H1 (cell line): ENCODE results near the gene ATP6V1B1. TPM values are rescaled to one million over a fixed set of nuclear protein-coding genes. Genes with fewer than 3 reads are reported as not detected.

Source experiments
- CTCF ChIA-PET: fragments of 300-600 bp; sonication (Branson Sonifier 250); formaldehyde crosslinking; loops from one replicate; lab custom pipeline; 2021; ENCODE audit not compliant: partially characterized antibody; lab: Charles Lee
- POLR2A ChIA-PET: fragments of 300-600 bp; sonication (Branson Sonifier 250); formaldehyde crosslinking; loops from one replicate; lab custom pipeline; 2021; ENCODE audit warnings: inconsistent platforms; ENCODE audit not compliant: partially characterized antibody; lab: Charles Lee
- DNase-seq, 2 experiments: peaks; one replicate each; pipeline versions ENCODE4 v3.0.0 to v3.0.0-alpha.2; 2010 to 2022; ENCODE audit warnings: low spot score in 2 of 2, low read depth in 1 of 2, mixed read lengths in 1 of 2
- FAIRE-seq: peaks from 2 replicates; lab custom pipeline; 2011; peaks lifted over from hg19 to GRCh38; lab: Jason Lieb, UNC
- H2AFZ ChIP-seq: 2 replicates; pipeline ENCODE4 v1.8.1; 2012; ENCODE audit warnings: low read length, inconsistent platforms
- H2AK5ac ChIP-seq: 2 replicates; pipeline ENCODE4 v1.6.1; 2013; ENCODE audit warnings: low read depth, low read length
- H2BK120ac ChIP-seq: replicated peaks from 2 replicates; pipeline ENCODE3; 2013; ENCODE audit warnings: low read depth, low read length, inconsistent platforms
- H2BK12ac ChIP-seq: 2 replicates; pipeline ENCODE4 v1.6.1; 2013; ENCODE audit warnings: low read depth, low read length
- H2BK15ac ChIP-seq: 2 replicates; pipeline ENCODE4 v1.6.1; 2013; ENCODE audit warnings: low read length
- H2BK20ac ChIP-seq: 2 replicates; pipeline ENCODE4 v1.6.1; 2013; ENCODE audit warnings: low read length
- H2BK5ac ChIP-seq: 2 replicates; pipeline ENCODE4 v1.6.1; 2013; ENCODE audit warnings: low read depth, low read length
- H3K14ac ChIP-seq: 2 replicates; pipeline ENCODE4 v1.6.1; 2013; ENCODE audit warnings: inconsistent platforms; ENCODE audit not compliant: insufficient read length
- H3K18ac ChIP-seq: 2 replicates; pipeline ENCODE4 v1.6.1; 2013; ENCODE audit warnings: low read length; ENCODE audit errors: extremely low read depth
- H3K23ac ChIP-seq: 2 replicates; pipeline ENCODE4 v1.6.1; 2013; ENCODE audit warnings: inconsistent platforms; ENCODE audit not compliant: insufficient read length
- H3K23me2 ChIP-seq: 2 replicates; pipeline ENCODE4 v1.6.1; 2013; ENCODE audit warnings: low read depth, low read length
- H3K27ac ChIP-seq: 2 replicates; pipeline ENCODE4 v1.6.1; 2011; ENCODE audit warnings: low read depth, low read length, inconsistent platforms
- H3K27me3 ChIP-seq, 4 experiments: replicated peaks in 1 of 4; 1 replicate in 1 of 4; 2 replicates in 3 of 4; pipeline versions ENCODE4 v1.6.1 to v1.8.1; 2011 to 2013; ENCODE audit warnings: low read length in 3 of 4, mild to moderate bottlenecking in 3 of 4, inconsistent platforms in 2 of 4, mixed read lengths in 2 of 4, moderate library complexity in 1 of 4; ENCODE audit not compliant: control insufficient read depth in 3 of 4, insufficient read depth in 3 of 4; ENCODE audit errors: extremely low read depth in 1 of 4
- H3K36me3 ChIP-seq, 4 experiments: 2 replicates each; pipeline versions ENCODE4 v1.6.1 to v1.8.1; 2011 to 2013; ENCODE audit warnings: mild to moderate bottlenecking in 4 of 4, low read length in 3 of 4, moderate library complexity in 2 of 4, control low read depth in 1 of 4, inconsistent platforms in 1 of 4; ENCODE audit not compliant: insufficient read depth in 4 of 4, control insufficient read depth in 2 of 4
- H3K4ac ChIP-seq: replicated peaks from 2 replicates; pipeline ENCODE3; 2013; ENCODE audit warnings: low read length, low read depth, mixed read lengths, inconsistent platforms; ENCODE audit not compliant: insufficient read length
- H3K4me1 ChIP-seq, 4 experiments: replicated peaks in 1 of 4; 1 replicate in 1 of 4; 2 replicates in 3 of 4; pipeline versions ENCODE4 v1.6.1 to v1.8.1; 2011 to 2013; ENCODE audit warnings: low read length in 3 of 4, inconsistent platforms in 2 of 4, mixed read lengths in 1 of 4; ENCODE audit not compliant: insufficient read depth in 4 of 4, control insufficient read depth in 3 of 4
- H3K4me2 ChIP-seq, 2 experiments: 2 replicates each; pipeline versions ENCODE4 v1.6.1 to v1.8.1; 2011 to 2013; ENCODE audit warnings: low read depth in 2 of 2, low read length in 2 of 2, control low read depth in 1 of 2, inconsistent platforms in 1 of 2, mild to moderate bottlenecking in 1 of 2; ENCODE audit not compliant: insufficient read depth in 1 of 2
- H3K4me3 ChIP-seq, 4 experiments: fragments of 200-600, 300-600 bp in 1 of 4; sonication (generic), shearing (Covaris generic), sonication (Bioruptor Twin) in 1 of 4; 2 replicates each; pipeline versions ENCODE4 v1.5.1 to v1.8.1; 2011 to 2016; ENCODE audit warnings: low read length in 4 of 4, low read depth in 3 of 4, control low read depth in 2 of 4, inconsistent platforms in 2 of 4, mild to moderate bottlenecking in 2 of 4, mixed read lengths in 1 of 4, moderate library complexity in 1 of 4; ENCODE audit not compliant: insufficient read depth in 2 of 4; ENCODE audit errors: extremely low read depth in 1 of 4
- H3K56ac ChIP-seq: replicated peaks from 2 replicates; pipeline ENCODE3; 2013; ENCODE audit warnings: low read depth, mild to moderate bottlenecking, mixed read lengths, low read length, inconsistent platforms; ENCODE audit not compliant: insufficient read length
- H3K79me1 ChIP-seq: 2 replicates; pipeline ENCODE4 v1.6.1; 2013; ENCODE audit warnings: low read depth, low read length, control low read depth
- H3K79me2 ChIP-seq, 2 experiments: 2 replicates each; pipeline versions ENCODE4 v1.6.1 to v1.8.1; 2012 to 2013; ENCODE audit warnings: low read length in 2 of 2, mild to moderate bottlenecking in 2 of 2, inconsistent platforms in 1 of 2; ENCODE audit not compliant: insufficient read depth in 2 of 2, control insufficient read depth in 1 of 2
- H3K9ac ChIP-seq, 4 experiments: replicated peaks in 1 of 4; 1 replicate in 1 of 4; 2 replicates in 3 of 4; pipeline versions ENCODE4 v1.6.1 to v1.8.1; 2011 to 2013; ENCODE audit warnings: low read depth in 3 of 4, low read length in 3 of 4, control low read depth in 2 of 4, mild to moderate bottlenecking in 2 of 4, moderate library complexity in 2 of 4, inconsistent platforms in 1 of 4; ENCODE audit errors: extremely low read depth in 1 of 4
- H3K9me3 ChIP-seq, 2 experiments: 2 replicates each; pipeline versions ENCODE4 v1.6.1 to v1.8.1; 2012 to 2013; ENCODE audit warnings: mild to moderate bottlenecking in 2 of 2, moderate library complexity in 2 of 2, control low read depth in 1 of 2, inconsistent platforms in 1 of 2, low read depth in 1 of 2, low read length in 1 of 2, mixed read lengths in 1 of 2; ENCODE audit not compliant: insufficient read depth in 2 of 2
- H4K20me1 ChIP-seq, 2 experiments: replicated peaks in 1 of 2; 2 replicates each; pipeline versions ENCODE3 to v1.8.1; 2011 to 2013; ENCODE audit warnings: inconsistent platforms in 2 of 2, low read length in 2 of 2, mild to moderate bottlenecking in 1 of 2; ENCODE audit not compliant: insufficient read depth in 2 of 2, control insufficient read depth in 1 of 2
- H4K5ac ChIP-seq: 2 replicates; pipeline ENCODE4 v1.6.1; 2013; ENCODE audit warnings: low read length, low read depth, mixed read lengths, inconsistent platforms; ENCODE audit not compliant: insufficient read length
- H4K8ac ChIP-seq: 2 replicates; pipeline ENCODE4 v1.8.0; 2013; ENCODE audit warnings: mild to moderate bottlenecking, moderate library complexity, low read length, inconsistent platforms; ENCODE audit not compliant: insufficient read depth; ENCODE audit errors: extremely low read depth
- H4K91ac ChIP-seq: replicated peaks from 2 replicates; pipeline ENCODE3; 2013; ENCODE audit warnings: low read length, mixed read lengths, inconsistent platforms; ENCODE audit not compliant: insufficient read length
- SIN3A ChIP-seq, 2 experiments: IDR thresholded peaks in 1 of 2; conservative IDR thresholded peaks in 1 of 2; 2 replicates each; pipeline ENCODE4 v1.6.1; 2011 to 2012; ENCODE audit warnings: low read length in 2 of 2, improper control_type of control experiment in 1 of 2, low read depth in 1 of 2, mild to moderate bottlenecking in 1 of 2
- SIX5 ChIP-seq: IDR thresholded peaks from 2 replicates; pipeline ENCODE4 v1.6.1; 2011; ENCODE audit warnings: mild to moderate bottlenecking, low read depth, low read length
- SUZ12 ChIP-seq: fragments of 200-600 bp; sonication (generic); IDR thresholded peaks from 2 replicates; pipeline ENCODE4 v1.6.1; 2012; ENCODE audit warnings: mild to moderate bottlenecking, inconsistent platforms, low read length, moderate library complexity, mixed read lengths
- WGBS, 2 experiments: shearing (Covaris generic) in 1 of 2; methylation state at CpG; one replicate each; pipeline versions ENCODE4 v1.1.6 to v1.1.7; 2013 to 2015; ENCODE audit warnings: low lambda C conversion rate in 2 of 2, mixed read lengths in 2 of 2, inconsistent platforms in 1 of 2, low coverage in 1 of 2, missing lambda C conversion rate in 1 of 2; ENCODE audit not compliant: insufficient replicate concordance in 2 of 2, insufficient coverage in 1 of 2, insufficient read length in 1 of 2; ENCODE audit errors: extremely low coverage in 1 of 2, missing lambda C conversion rate in 1 of 2; 5-methylcytosine and 5-hydroxymethylcytosine counted together
- polyA plus RNA-seq, 7 experiments: library from polyadenylated mRNA; depleted of rRNA in 3 of 7; stranded (reverse) in 5 of 7; unstranded in 2 of 7; fragments of >200 nt in 5 of 7; fragments of 200-250 nt in 2 of 7; gene quantifications; 1 replicate in 5 of 7; 2 replicates in 1 of 7; 4 replicates in 1 of 7; pipeline versions ENCODE4 v1.2.1 to v1.2.3, GENCODE V29; 2011 to 2013; ENCODE audit warnings: missing spikeins in 2 of 7, mixed read lengths in 2 of 7
- total RNA-seq: library from RNA; stranded (reverse); fragmentation: NEBNext Ultra II Directional; extraction: Animal tissue kit (Norgen Biotek cat#: 25700); gene quantifications from 2 replicates; pipeline ENCODE4 v1.2.1, GENCODE V29; 2021

ATP6V1B1 gene
- total and polyA plus RNA-seq, 2 of the 8 experiments (the other 6 are each of a cell fraction or from before 2014, with no cell fraction given) = not detected

DNA sequence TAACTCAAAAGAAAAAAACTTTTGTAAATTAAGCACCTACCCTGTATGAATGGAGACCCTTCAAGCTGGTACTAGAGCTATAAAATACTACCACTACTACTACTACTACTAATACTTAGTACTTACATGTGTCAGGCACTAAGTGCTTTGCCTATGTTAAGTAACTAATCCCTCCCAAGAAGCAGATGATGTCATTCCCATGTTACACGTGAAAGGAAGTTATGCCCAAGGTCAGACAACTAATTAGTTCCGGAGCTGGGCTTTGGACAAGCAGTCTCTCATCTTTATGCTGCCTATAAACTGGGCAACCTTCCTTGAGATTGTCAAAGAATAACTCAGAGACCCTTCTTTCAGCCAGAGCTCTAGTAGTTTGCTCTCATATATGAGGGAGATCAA is 13.9 kb upstream of the ATP6V1B1 start:
- Histone ChIP-seq H4K20me1 (peaks cover 2 to 3% of the 10 kb centered on the region in 2 experiments), H3K9ac (no peak overlapping the region), H3K4ac (no peak overlapping the region), H4K91ac (no peak overlapping the region), H2AFZ (no peak overlapping the region), H3K23me2 (no peaks in the 10 kb centered on the region), H3K23ac (no peak overlapping the region), H3K18ac (no peak overlapping the region), H2BK5ac (no peak overlapping the region), H3K9me3 (no peaks in the 10 kb centered on the region), H3K79me2 (no peaks in the 10 kb centered on the region), H3K27ac (no peak overlapping the region), H2BK15ac (no peak overlapping the region), H3K79me1 (no peaks in the 10 kb centered on the region), H3K4me2 (no peak overlapping the region), H3K4me1 (peaks cover 0 to 8% (median 3%) of the 10 kb centered on the region in 4 experiments; a peak in 4 of 7 replicates), H2BK120ac (no peak overlapping the region), H2BK20ac (no peak overlapping the region), H2BK12ac (no peak overlapping the region), H4K5ac (no peak overlapping the region), H3K14ac (no peak overlapping the region), H3K56ac (no peak overlapping the region), H2AK5ac (no peak overlapping the region), H3K36me3 (no peaks in the 10 kb centered on the region), H3K4me3 (no peak overlapping the region), H3K27me3 (peaks cover 0 to 4% (median 3%) of the 10 kb centered on the region in 4 experiments; a peak in 2 of 7 replicates), H4K8ac (no peak overlapping the region)
- CTCF ChIA-PET = interaction anchor here (0.8 to 21.4 kb wide), 14 partner anchors 10 to 235 kb away, joined by 3 to 448 read pairs (median 18); partner anchors contain the start of genes ATP6V1B1 and FIGLA
- POLR2A ChIA-PET = no interaction called here
- 80% methylated on average over 2 of the region's 2 CpGs; no CpG with 5 or more reads in 1 of the 2 experiments for WGBS, 2 experiments
- TF ChIP-seq SUZ12 = no peak
- no peak for TF ChIP-seq SIN3A (conservative IDR thresholded peaks at IDR 0.05 in 1 of 2, IDR thresholded peaks at IDR 0.05 in 1 of 2; ENCODE audit: low read depth in 1 of 2, low read length in 2 of 2)
- TF ChIP-seq SIX5 = no peak
- no peak for DNase-seq
- FAIRE-seq = no peak
